IMR-90 (cell line): ENCODE data around the gene BSND. TPM values are rescaled to one million over a fixed set of nuclear protein-coding genes. Genes with fewer than 3 reads are reported as not detected.
A peak's percentile ranks its signal among the peaks of the same experiment; 100 is the strongest.

Source experiments
- ATAC-seq: fragments of 200-7000 bp; cut with Tn5 transposase; 2 replicates; pipeline ENCODE4 v1.9.1; 2020; ENCODE audit warnings: low read depth, mild to moderate bottlenecking, moderate library complexity
- BruUV-seq: library from RNA; stranded (reverse); fragments of 400-500 nt; replicated peaks from 2 replicates; lab custom pipeline; 2021; lab: Mats Ljungman, UMichigan
- CTCF ChIA-PET: fragments of 300-600 bp; formaldehyde crosslinking; extraction: SDS; loops from one replicate; lab custom pipeline; 2021; ENCODE audit warnings: antibody characterized with exemption; lab: Yijun Ruan, JAX
- POLR2A ChIA-PET: fragments of 300-600 bp; sonication (Branson Sonifier 250); formaldehyde crosslinking; loops from one replicate; lab custom pipeline; 2022; ENCODE audit warnings: antibody characterized with exemption; ENCODE audit not compliant: unreplicated experiment; lab: Charles Lee
- DNase-seq: peaks from one replicate; pipeline ENCODE4 v3.0.0; 2013
- H2AFZ ChIP-seq: replicated peaks from 2 replicates; pipeline ENCODE3; 2013; ENCODE audit warnings: low read length, mild to moderate bottlenecking; ENCODE audit not compliant: poor library complexity
- H2AK5ac ChIP-seq: 2 replicates; pipeline ENCODE4 v1.6.1; 2013; ENCODE audit warnings: low read depth, low read length, inconsistent platforms
- H2AK9ac ChIP-seq: replicated peaks from 2 replicates; pipeline ENCODE3; 2013; ENCODE audit warnings: mild to moderate bottlenecking, low read depth, low read length, moderate library complexity; ENCODE audit not compliant: poor library complexity
- H2BK120ac ChIP-seq: 2 replicates; pipeline ENCODE4 v1.6.1; 2013; ENCODE audit warnings: low read depth, low read length, inconsistent platforms
- H2BK15ac ChIP-seq: 3 replicates; pipeline ENCODE4 v1.6.1; 2013; ENCODE audit warnings: low read depth, low read length, inconsistent platforms
- H2BK20ac ChIP-seq: 2 replicates; pipeline ENCODE4 v1.6.1; 2013; ENCODE audit warnings: low read depth, mild to moderate bottlenecking, inconsistent platforms, low read length, moderate library complexity
- H2BK5ac ChIP-seq: 2 replicates; pipeline ENCODE4 v1.6.1; 2013; ENCODE audit warnings: mild to moderate bottlenecking, low read depth, low read length, inconsistent platforms; ENCODE audit not compliant: poor library complexity, severe bottlenecking
- H3K14ac ChIP-seq: replicated peaks from 2 replicates; pipeline ENCODE4 v1.6.1; 2013; ENCODE audit warnings: low read depth, low read length, inconsistent platforms
- H3K18ac ChIP-seq: 2 replicates; pipeline ENCODE4 v1.6.1; 2013; ENCODE audit warnings: low read depth, low read length, control low read depth
- H3K23ac ChIP-seq: 2 replicates; pipeline ENCODE4 v1.6.1; 2013; ENCODE audit warnings: low read depth, low read length, inconsistent platforms
- H3K27ac ChIP-seq: 2 replicates; pipeline ENCODE4 v1.5.1; 2013; ENCODE audit warnings: mild to moderate bottlenecking, control low read depth, low read length; ENCODE audit not compliant: insufficient read depth
- H3K27me3 ChIP-seq: 2 replicates; pipeline ENCODE4 v1.6.1; 2013; ENCODE audit warnings: low read length; ENCODE audit not compliant: control insufficient read depth, insufficient read depth
- H3K36me3 ChIP-seq: 2 replicates; pipeline ENCODE4 v1.6.1; 2013; ENCODE audit warnings: low read length, mixed read lengths; ENCODE audit not compliant: control insufficient read depth, insufficient read depth
- H3K4ac ChIP-seq: 2 replicates; pipeline ENCODE4 v1.6.1; 2013; ENCODE audit warnings: low read depth, low read length, inconsistent platforms
- H3K4me1 ChIP-seq: 2 replicates; pipeline ENCODE4 v1.6.1; 2013; ENCODE audit warnings: low read length, mixed read lengths; ENCODE audit not compliant: control insufficient read depth, insufficient read depth
- H3K4me2 ChIP-seq: 2 replicates; pipeline ENCODE4 v1.6.1; 2013; ENCODE audit warnings: low read depth, mild to moderate bottlenecking, control low read depth, low read length, moderate library complexity
- H3K4me3 ChIP-seq: 2 replicates; pipeline ENCODE4 v1.5.1; 2013; ENCODE audit warnings: low read depth, mild to moderate bottlenecking, control low read depth, low read length, moderate library complexity; ENCODE audit not compliant: insufficient read depth
- H3K56ac ChIP-seq: 2 replicates; pipeline ENCODE4 v1.6.1; 2013; ENCODE audit warnings: low read length, inconsistent platforms; ENCODE audit not compliant: insufficient read depth; ENCODE audit errors: extremely low read depth
- H3K79me1 ChIP-seq, 2 experiments: 2 replicates each; pipeline ENCODE4 v1.6.1; 2013; ENCODE audit warnings: low read length in 2 of 2, inconsistent platforms in 1 of 2, low read depth in 1 of 2
- H3K9ac ChIP-seq: 2 replicates; pipeline ENCODE4 v1.6.1; 2013; ENCODE audit warnings: low read depth, low read length, control low read depth
- H3K9me1 ChIP-seq: 2 replicates; pipeline ENCODE4 v1.6.1; 2013; ENCODE audit warnings: low read length, inconsistent platforms; ENCODE audit not compliant: insufficient read depth
- H3K9me3 ChIP-seq: 2 replicates; pipeline ENCODE4 v1.6.1; 2013; ENCODE audit warnings: low read length; ENCODE audit not compliant: control insufficient read depth, insufficient read depth
- H4K20me1 ChIP-seq: 2 replicates; pipeline ENCODE4 v1.6.1; 2013; ENCODE audit warnings: low read length, inconsistent platforms; ENCODE audit not compliant: insufficient read depth
- H4K5ac ChIP-seq: 2 replicates; pipeline ENCODE4 v1.6.1; 2013; ENCODE audit warnings: mild to moderate bottlenecking, low read depth, low read length, control low read depth
- H4K8ac ChIP-seq, 2 experiments: 2 replicates each; pipeline ENCODE4 v1.6.1; 2013; ENCODE audit warnings: low read depth in 2 of 2, low read length in 2 of 2, control low read depth in 1 of 2, inconsistent platforms in 1 of 2
- H4K91ac ChIP-seq: 2 replicates; pipeline ENCODE4 v1.6.1; 2013; ENCODE audit warnings: low read depth, low read length, inconsistent platforms; ENCODE audit not compliant: insufficient read depth
- BHLHE40 ChIP-seq: fragments of 150-350 bp; IDR thresholded peaks from 2 replicates; pipeline ENCODE4 v1.6.1; 2016; ENCODE audit warnings: mild to moderate bottlenecking, low read depth, low read length
- CHD1 ChIP-seq: IDR thresholded peaks from 2 replicates; pipeline ENCODE4 v1.6.1; 2012; ENCODE audit warnings: low read depth, low read length, improper control_type of control experiment
- CTCF ChIP-seq: conservative IDR thresholded peaks from 2 replicates; pipeline ENCODE4 v1.5.1; 2012; ENCODE audit warnings: mild to moderate bottlenecking, low read depth, low read length, improper control_type of control experiment
- ELK1 ChIP-seq: fragments of 150-350 bp; IDR thresholded peaks from 2 replicates; pipeline ENCODE4 v1.6.1; 2016; ENCODE audit warnings: low read depth, mild to moderate bottlenecking, low read length, moderate library complexity, borderline replicate concordance
- MAFK ChIP-seq: IDR thresholded peaks from 2 replicates; pipeline ENCODE4 v1.6.1; 2012; ENCODE audit warnings: low read depth, low read length, improper control_type of control experiment
- MXI1 ChIP-seq: IDR thresholded peaks from 2 replicates; pipeline ENCODE4 v1.6.1; 2012; ENCODE audit warnings: low read depth, mild to moderate bottlenecking, low read length, moderate library complexity, borderline replicate concordance
- NFE2L2 ChIP-seq: fragments of 150-350 bp; IDR thresholded peaks from 2 replicates; pipeline ENCODE4 v1.6.1; 2016; ENCODE audit warnings: low read depth, mild to moderate bottlenecking, low read length
- POLR2A ChIP-seq: IDR thresholded peaks from 2 replicates; pipeline ENCODE4 v1.6.1; 2012; ENCODE audit warnings: mild to moderate bottlenecking, low read depth, low read length
- RAD21 ChIP-seq: IDR thresholded peaks from 2 replicates; pipeline ENCODE4 v1.6.1; 2012; ENCODE audit warnings: low read length, improper control_type of control experiment
- WGBS, 2 experiments: methylation state at CpG; one replicate each; pipeline versions ENCODE4 v1.1.5 to v1.1.7; 2013; ENCODE audit warnings: missing lambda C conversion rate in 2 of 2; ENCODE audit not compliant: insufficient read length in 1 of 2; ENCODE audit errors: extremely low coverage in 2 of 2; 5-methylcytosine and 5-hydroxymethylcytosine counted together
- dilution Hi-C: fragments of 300-500 bp; cut with HindIII; formaldehyde crosslinking; loops from one replicate; pipeline ENCODE4 v1.14.3; 2018; ENCODE audit warnings: low sequenced_read_pairs; ENCODE audit not compliant: unreplicated experiment
- in situ Hi-C: fragments of 300-500 bp; cut with MboI; formaldehyde crosslinking; loops from 3 replicates; pipeline ENCODE4 v1.14.3; 2019; ENCODE audit warnings: low sequenced_read_pairs, inconsistent platforms, mixed read lengths
- intact Hi-C: fragments of 100-400 bp; cut with micrococcal nuclease; formaldehyde crosslinking; loops from 2 replicates; pipeline ENCODE4 v1.10.0; 2022
- polyA plus RNA-seq, 3 experiments: library from polyadenylated mRNA; depleted of rRNA; stranded (reverse); fragments of >200 nt; gene quantifications; 2 replicates each; pipeline ENCODE4 v1.2.3, GENCODE V29; 2012; ENCODE audit warnings: low replicate concordance in 1 of 3
- total RNA-seq: library from RNA; depleted of rRNA; stranded (reverse); fragments of >200 nt; gene quantifications from 2 replicates; pipeline ENCODE4 v1.2.3, GENCODE V29; 2012

BSND gene
- total and polyA plus RNA-seq, 2 of the 4 experiments (the other 2 are of a cell fraction) = not detected

- no peak overlapping the region for H3K18ac ChIP-seq
- H4K20me1 ChIP-seq = peaks cover under 1% of the 10 kb centered on the region; the same call in 1 of the 2 replicates
- no peaks in the 10 kb centered on the region for H3K9me1 ChIP-seq
- H3K36me3 ChIP-seq = no peaks in the 10 kb centered on the region
- ChIA-PET CTCF (interaction anchor here (1.2 to 2.2 kb wide), 2 partner anchors 31 to 40 kb away, joined by 3 to 9 read pairs; no protein-coding TSS in a partner anchor), POLR2A (no interaction called here)
- H2BK20ac ChIP-seq = no peak overlapping the region
- H3K14ac ChIP-seq = no peak overlapping the region
- H2BK120ac ChIP-seq = no peak overlapping the region
- no peak overlapping the region for H3K9ac ChIP-seq
- H3K27me3 ChIP-seq = peaks cover 45% of the 10 kb centered on the region
- no peak overlapping the region for H2BK15ac ChIP-seq
- H2AFZ ChIP-seq = peak overlapping the region; percentile 41
- no peaks in the 10 kb centered on the region for H3K9me3 ChIP-seq
- WGBS, 2 experiments = 40% methylated on average over 1 of the region's 4 CpGs; no CpG with 5 or more reads in 1 of the 2 experiments
- H3K56ac ChIP-seq = no peak overlapping the region
- TF ChIP-seq BHLHE40 = no peak
- no peak for TF ChIP-seq RAD21
- no peak for TF ChIP-seq NFE2L2
- no peak for TF ChIP-seq MAFK
- TF ChIP-seq CHD1 = no peak
- no peak for TF ChIP-seq POLR2A
- TF ChIP-seq ELK1 = no peak
- no peak for TF ChIP-seq CTCF
- no peak for TF ChIP-seq MXI1
- H3K79me1 ChIP-seq = no peaks in the 10 kb centered on the region
- H2AK5ac ChIP-seq = no peak overlapping the region
- no peak overlapping the region for H2BK5ac ChIP-seq
- dilution Hi-C loops = no loop called here
- H4K5ac ChIP-seq = no peak overlapping the region
- no peak overlapping the region for H4K8ac ChIP-seq
- no peak for DNase-seq
- intact Hi-C loops = no loop called here
- H4K91ac ChIP-seq = no peak overlapping the region
- peaks cover 4% of the 10 kb centered on the region; the same call in 1 of the 2 replicates for H3K4me1 ChIP-seq
- H3K27ac ChIP-seq = no peak overlapping the region
- H3K4me2 ChIP-seq = no peak overlapping the region
- in situ Hi-C loops = no loop called here
- no peak overlapping the region for H3K4me3 ChIP-seq
- no peak overlapping the region for H2AK9ac ChIP-seq
- H3K23ac ChIP-seq = no peak overlapping the region
- H3K4ac ChIP-seq = no peak overlapping the region
- no TSS peak for BruUV-seq
- ATAC-seq = no peak
Observed at GRCh38 chr1:54990916-54991315, 7.8 kb upstream of the BSND start.
